ENCODE results near the gene ATP13A2.
"Not testable (repeated sequence)": the region's sequence is repeated elsewhere in the genome, so short reads cannot be mapped to it uniquely, and the experiment has no call there.

ATP13A2 gene

GRCh38 chr1:16952376-16952775 lies 59.4 kb downstream of the ATP13A2 start:
- not testable (repeated sequence) for DNase-seq

DNA sequence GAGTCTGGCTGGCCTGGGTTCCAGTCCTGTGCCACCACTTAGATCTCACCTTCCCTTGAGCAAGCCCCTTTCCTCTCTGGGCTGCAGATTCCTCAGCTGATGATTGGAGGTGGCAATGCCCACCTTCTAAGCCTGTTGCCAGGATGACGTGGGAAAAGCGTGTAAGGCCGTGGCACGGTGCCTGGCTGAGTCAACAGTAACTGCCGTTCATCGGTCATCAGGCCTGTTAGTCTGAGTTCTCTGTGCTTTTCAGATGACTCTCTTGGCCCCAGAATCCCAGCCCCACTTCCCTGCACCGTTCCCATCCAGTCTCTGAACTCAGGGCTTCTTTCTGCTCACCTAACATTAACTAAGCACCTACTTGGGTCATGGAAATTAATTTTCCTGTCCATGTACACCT lies 62.7 kb downstream of the ATP13A2 start:
- DNase-seq: peak; percentile 31

DNA sequence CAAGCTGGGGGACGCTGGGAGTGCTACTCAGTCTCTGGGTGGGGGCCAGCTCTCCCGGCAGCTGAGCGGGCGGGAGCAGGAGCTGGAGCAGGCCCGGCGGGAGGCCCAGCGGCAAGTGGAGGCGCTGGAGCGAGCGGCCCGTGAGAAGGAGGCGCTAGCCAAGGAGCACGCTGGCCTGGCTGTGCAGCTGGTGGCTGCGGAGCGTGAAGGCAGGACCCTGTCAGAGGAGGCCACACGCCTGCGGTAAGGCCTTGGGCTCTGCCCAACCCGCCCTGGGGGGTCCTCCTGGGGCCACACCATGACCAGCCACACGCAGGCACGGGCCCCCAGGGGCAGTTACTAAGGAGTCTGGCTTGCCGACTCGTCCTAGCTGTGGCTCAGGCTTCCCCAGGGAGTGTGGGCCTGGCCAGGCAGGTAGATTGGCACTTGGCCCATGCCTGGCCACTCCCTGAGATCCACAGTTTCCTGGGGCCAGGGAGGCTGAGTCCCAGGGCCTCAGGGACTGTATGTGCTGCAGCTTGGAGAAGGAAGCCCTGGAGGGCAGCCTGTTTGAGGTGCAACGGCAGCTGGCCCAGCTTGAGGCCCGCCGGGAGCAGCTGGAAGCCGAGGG lies 63.3 kb downstream of the ATP13A2 start:
- not testable (repeated sequence) for DNase-seq

DNA sequence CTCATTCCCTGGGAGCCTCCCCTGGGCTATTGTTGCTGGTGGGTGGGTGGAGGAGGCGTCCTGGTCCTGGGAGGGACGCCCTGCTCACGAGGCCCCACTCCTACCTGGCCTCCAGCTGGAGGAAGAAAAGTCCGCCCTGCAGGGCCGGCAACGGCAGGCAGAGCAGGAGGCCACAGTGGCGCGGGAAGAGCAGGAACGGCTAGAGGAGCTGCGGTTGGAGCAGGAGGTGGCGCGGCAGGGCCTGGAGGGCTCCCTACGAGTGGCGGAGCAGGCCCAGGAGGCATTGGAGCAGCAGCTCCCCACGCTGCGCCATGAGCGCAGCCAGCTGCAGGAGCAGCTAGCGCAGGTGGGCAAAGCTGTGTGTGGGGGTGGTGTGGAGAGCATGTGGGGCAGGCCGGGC lies 65.1 kb downstream of the ATP13A2 start:
- DNase-seq: no peak

DNA sequence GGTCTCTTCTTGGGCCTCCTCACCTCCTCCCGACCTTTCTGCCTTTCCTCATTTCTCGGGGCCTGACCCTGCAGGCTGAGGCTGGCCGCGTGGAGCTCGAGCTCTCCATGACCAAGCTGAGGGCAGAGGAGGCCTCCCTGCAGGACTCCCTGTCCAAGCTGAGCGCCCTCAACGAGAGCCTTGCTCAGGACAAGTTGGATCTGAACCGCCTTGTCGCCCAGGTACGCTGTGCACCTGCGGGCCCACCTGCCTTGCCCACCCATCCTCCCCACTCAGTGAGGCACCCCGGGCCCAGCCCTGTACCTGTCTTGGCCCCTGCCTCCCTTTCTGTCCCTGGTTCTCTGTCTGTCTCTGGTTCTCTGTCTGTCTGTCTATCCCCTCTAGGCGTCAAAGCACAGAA lies 65.5 kb downstream of the ATP13A2 start:
- DNase-seq: not testable (repeated sequence)

GRCh38 chr1:16945512-16945911 lies 66.2 kb downstream of the ATP13A2 start:
- not testable (repeated sequence) for DNase-seq

GRCh38 chr1:16944038-16944437 lies 67.7 kb downstream of the ATP13A2 start:
- DNase-seq: no peak

GRCh38 chr1:16939386-16940180 lies 72.1 kb downstream of the ATP13A2 start:
- not testable (repeated sequence) for DNase-seq

DNA sequence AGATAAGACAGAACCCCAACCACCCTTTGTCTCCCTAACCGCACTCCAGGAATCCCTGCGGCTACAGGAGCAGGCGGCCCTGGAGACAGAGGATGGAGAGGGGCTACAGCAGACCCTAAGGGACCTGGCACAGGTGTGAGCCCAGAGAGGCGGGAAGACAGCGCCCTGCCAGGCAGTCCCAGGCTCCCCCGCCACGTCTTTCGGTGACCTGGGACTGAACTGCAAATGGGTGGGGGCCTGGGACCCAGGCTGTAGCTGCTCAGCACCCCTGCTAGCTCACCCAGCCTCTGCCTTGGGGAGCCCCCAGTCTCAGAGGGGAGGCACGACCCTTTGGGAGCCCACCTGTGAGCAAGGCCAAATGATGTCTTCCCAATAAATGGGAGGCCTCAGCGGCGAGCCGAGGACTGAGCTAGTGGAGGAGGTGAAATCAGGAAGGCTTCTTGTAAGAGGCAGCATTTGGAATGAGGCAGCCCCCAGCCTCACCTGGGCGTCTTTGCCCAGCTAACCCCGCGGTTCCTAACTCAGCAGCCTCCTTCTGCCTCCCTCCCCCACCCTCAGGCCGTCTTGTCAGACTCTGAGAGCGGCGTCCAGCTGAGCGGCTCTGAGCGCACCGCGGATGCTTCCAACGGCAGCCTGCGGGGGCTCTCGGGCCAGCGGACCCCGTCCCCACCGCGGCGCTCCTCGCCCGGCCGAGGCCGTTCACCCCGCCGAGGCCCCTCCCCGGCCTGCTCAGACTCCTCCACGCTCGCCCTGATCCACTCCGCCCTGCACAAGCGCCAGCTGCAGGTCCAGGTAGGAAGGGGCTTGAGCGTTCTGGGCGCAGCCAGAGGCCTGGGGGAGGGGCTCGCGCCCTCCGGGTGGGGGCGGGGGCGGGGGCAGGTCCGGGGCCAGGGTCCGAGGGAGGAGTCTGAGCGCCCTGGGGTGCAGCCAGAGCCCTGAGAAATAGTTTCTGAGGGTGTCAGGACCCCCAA lies 73.1 kb downstream of the ATP13A2 start:
- no peak for DNase-seq

DNA sequence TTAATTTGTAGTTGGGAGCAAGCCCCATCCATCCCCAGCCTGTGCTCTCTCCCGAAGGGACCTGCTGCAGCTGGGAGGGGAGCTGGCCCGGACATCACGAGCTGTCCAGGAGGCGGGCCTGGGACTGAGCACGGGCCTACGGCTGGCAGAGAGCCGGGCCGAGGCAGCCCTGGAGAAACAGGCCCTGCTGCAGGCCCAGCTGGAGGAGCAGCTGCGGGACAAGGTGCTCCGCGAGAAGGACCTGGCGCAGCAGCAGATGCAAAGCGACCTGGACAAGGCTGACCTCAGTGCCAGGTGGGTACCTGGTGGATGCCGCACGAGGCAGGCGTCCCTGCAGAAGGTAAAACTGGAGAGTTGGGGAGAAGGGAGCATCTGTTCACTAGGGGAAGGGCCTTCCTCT lies 75.1 kb downstream of the ATP13A2 start:
- not testable (repeated sequence) for DNase-seq

Measured in fibroblast of skin of right quadriceps (primary cell).